Posterior vena cava (tissue), 2 donors: ENCODE data around the gene PCARE. TPM values are rescaled to one million over a fixed set of nuclear protein-coding genes. Genes with fewer than 3 reads are reported as not detected.

Experiments
- DNase-seq: peaks from one replicate; pipeline ENCODE4 v3.0.0-alpha.2; 2020; ENCODE audit warnings: low spot score
- intact Hi-C, 2 donors: fragments of 100-400 bp; cut with DNase I; formaldehyde crosslinking; loops; one replicate each; pipeline versions ENCODE4 v1.14.1 to v1.14.2; 2022 to 2023
- total RNA-seq, 2 donors: library from RNA; stranded (reverse); fragmentation: NEBNext Ultra II Directional; extraction: Animal tissue kit (Norgen Biotek cat#: 25700); gene quantifications; one replicate each; pipeline ENCODE4 v1.2.1, GENCODE V29; 2021
- donor health status: DM: yes; HTN: yes; CAD: no.
- donor health status: DM: yes; HTN: yes; CAD: no.

The PCARE gene
- total RNA-seq, 2 donors from 2014 or later, result not detected

GRCh38 chr2:29015701-29016470, 58.4 kb downstream of the PCARE start:
- DNase-seq, result no peak
- intact Hi-C loops, result no loop called here

- intact Hi-C loops, result no loop called here
- DNase-seq, result no peak
These were observed 59.4 kb downstream of the PCARE start for GRCh38 chr2:29014811-29015421.

- no peak for DNase-seq
- intact Hi-C loops, result no loop called here
These were observed 60.0 kb downstream of the PCARE start for GRCh38 chr2:29014331-29014730.

- intact Hi-C loops, result no loop called here
These were observed 61.1 kb downstream of the PCARE start for GRCh38 chr2:29013057-29013780.

GRCh38 chr2:29012211-29012681, 62.1 kb downstream of the PCARE start:
- intact Hi-C loops, result no loop called here
- no peak for DNase-seq

More at GRCh38 chr2:29013057-29013780, 61.1 kb downstream of the PCARE start:
- DNase-seq, result no peak

Other genes with a start within 250 kb of the PCARE start
- 10 to 100 TPM; 16.0 to 17.1 TPM for gene TRMT61B, start 204.2 kb downstream of the PCARE start, total RNA-seq
- gene WDR43, start 179.9 kb downstream of the PCARE start, total RNA-seq, result 10 to 100 TPM; 35.1 to 57.8 TPM
- under 1 TPM; 0.52 to 0.60 TPM for gene TOGARAM2, start 93.2 kb downstream of the PCARE start, total RNA-seq
- 10 to 100 TPM; 31.9 to 37.9 TPM for gene CLIP4, start 40.9 kb upstream of the PCARE start, total RNA-seq